Endodermal cell (in vitro differentiated cells): ENCODE data around the gene ZNF423. TPM values are rescaled to one million over a fixed set of nuclear protein-coding genes. Genes with fewer than 3 reads are reported as not detected.

Source experiments
- DNase-seq: peaks from one replicate; pipeline ENCODE4 v3.0.0-alpha.2; 2017
- H3K27ac ChIP-seq: 2 replicates; pipeline ENCODE4 v1.5.1; 2013; ENCODE audit warnings: mild to moderate bottlenecking, low read depth, low read length, moderate library complexity
- H3K27me3 ChIP-seq: 2 replicates; pipeline ENCODE4 v1.6.1; 2013; ENCODE audit warnings: mild to moderate bottlenecking, low read length, moderate library complexity; ENCODE audit not compliant: insufficient read depth, control insufficient read depth, poor library complexity, severe bottlenecking
- H3K36me3 ChIP-seq: 2 replicates; pipeline ENCODE4 v1.7.0; 2013; ENCODE audit warnings: mild to moderate bottlenecking, low read length, moderate library complexity; ENCODE audit not compliant: control insufficient read depth, insufficient read depth
- H3K4me1 ChIP-seq: one replicate; pipeline ENCODE4 v1.7.0; 2013; ENCODE audit warnings: low read length; ENCODE audit not compliant: control insufficient read depth, insufficient read depth
- H3K4me3 ChIP-seq: 2 replicates; pipeline ENCODE4 v1.5.1; 2013; ENCODE audit warnings: mild to moderate bottlenecking, low read length, moderate library complexity
- H3K9ac ChIP-seq: 2 replicates; pipeline ENCODE4 v1.6.1; 2013; ENCODE audit warnings: mild to moderate bottlenecking, low read length, moderate library complexity; ENCODE audit not compliant: poor library complexity, severe bottlenecking; ENCODE audit errors: extremely low read depth
- H3K9me3 ChIP-seq: 2 replicates; pipeline ENCODE4 v1.6.1; 2013; ENCODE audit warnings: mild to moderate bottlenecking, low read length, moderate library complexity; ENCODE audit not compliant: control insufficient read depth
- H3K27ac Mint-ChIP-seq: 2 replicates; pipeline ENCODE4 v1.8.0; 2020; ENCODE audit warnings: mixed read lengths
- H3K27me3 Mint-ChIP-seq: 2 replicates; pipeline ENCODE4 v1.8.0; 2021; ENCODE audit warnings: mild to moderate bottlenecking, mixed read lengths; ENCODE audit not compliant: insufficient read depth
- H3K36me3 Mint-ChIP-seq: 2 replicates; pipeline ENCODE4 v1.8.0; 2020; ENCODE audit warnings: low read depth, mixed read lengths
- H3K4me1 Mint-ChIP-seq: 2 replicates; pipeline ENCODE4 v1.8.0; 2020; ENCODE audit warnings: mixed read lengths
- H3K4me3 Mint-ChIP-seq: 2 replicates; pipeline ENCODE4 v1.8.0; 2020; ENCODE audit warnings: mild to moderate bottlenecking, moderate library complexity, mixed read lengths
- H3K9me3 Mint-ChIP-seq: 2 replicates; pipeline ENCODE4 v1.8.0; 2020; ENCODE audit warnings: mild to moderate bottlenecking, mixed read lengths
- WGBS, 2 experiments: methylation state at CpG; one replicate each; pipeline versions ENCODE4 v1.1.5 to v1.1.7; 2013; ENCODE audit warnings: missing lambda C conversion rate in 2 of 2, mixed read lengths in 1 of 2; ENCODE audit not compliant: insufficient coverage in 1 of 2, insufficient read length in 1 of 2; 5-methylcytosine and 5-hydroxymethylcytosine counted together
- total RNA-seq, 2 donors: library from RNA; stranded (reverse); fragmentation: NEBNext Ultra II Directional in 1 of 2; extraction: Animal tissue kit (Norgen Biotek cat#: 25700) in 1 of 2; gene quantifications; 2 replicates in 1 of 2; 3 replicates in 1 of 2; pipeline ENCODE4 v1.2.1, GENCODE V29; 2021
- TF ChIP-seq, protein P1 (sequence below): fragments of 200-600 bp; sonication (generic); conservative IDR thresholded peaks from 2 replicates; pipeline ENCODE4 v1.5.0; 2021; ENCODE audit warnings: antibody characterized with exemption, mild to moderate bottlenecking

Gene ZNF423
- total RNA-seq, 2 donors from 2014 or later, result 30.3 to 41.9 TPM

DNA sequence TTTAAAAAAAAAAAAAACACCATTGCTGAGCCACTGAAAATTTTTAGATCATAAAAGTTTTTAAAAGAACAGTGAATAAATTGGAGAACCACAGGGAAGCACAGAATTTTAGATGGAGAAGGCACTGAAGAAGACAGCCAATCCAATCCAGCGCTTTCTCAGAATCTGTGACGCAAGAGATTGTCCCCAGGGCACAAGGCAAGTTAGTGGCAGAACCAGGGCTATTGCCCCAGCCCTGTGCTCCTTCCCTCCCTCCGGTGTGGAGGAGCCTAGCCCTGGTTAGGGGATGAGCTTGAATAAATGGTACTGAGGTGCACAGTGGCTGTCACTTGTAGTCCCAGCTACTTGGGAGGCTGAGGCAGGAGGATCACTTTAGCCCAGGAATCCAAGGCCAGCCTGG lies 108.3 kb downstream of the ZNF423 start:
- Mint-ChIP-seq H3K4me1 (peaks cover 13% of the 10 kb centered on the region), H3K27me3 (no peaks in the 10 kb centered on the region), H3K4me3 (no peak overlapping the region), H3K36me3 (no peaks in the 10 kb centered on the region), H3K27ac (no peak overlapping the region), H3K9me3 (no peaks in the 10 kb centered on the region)
- TF ChIP-seq, protein P1, sequence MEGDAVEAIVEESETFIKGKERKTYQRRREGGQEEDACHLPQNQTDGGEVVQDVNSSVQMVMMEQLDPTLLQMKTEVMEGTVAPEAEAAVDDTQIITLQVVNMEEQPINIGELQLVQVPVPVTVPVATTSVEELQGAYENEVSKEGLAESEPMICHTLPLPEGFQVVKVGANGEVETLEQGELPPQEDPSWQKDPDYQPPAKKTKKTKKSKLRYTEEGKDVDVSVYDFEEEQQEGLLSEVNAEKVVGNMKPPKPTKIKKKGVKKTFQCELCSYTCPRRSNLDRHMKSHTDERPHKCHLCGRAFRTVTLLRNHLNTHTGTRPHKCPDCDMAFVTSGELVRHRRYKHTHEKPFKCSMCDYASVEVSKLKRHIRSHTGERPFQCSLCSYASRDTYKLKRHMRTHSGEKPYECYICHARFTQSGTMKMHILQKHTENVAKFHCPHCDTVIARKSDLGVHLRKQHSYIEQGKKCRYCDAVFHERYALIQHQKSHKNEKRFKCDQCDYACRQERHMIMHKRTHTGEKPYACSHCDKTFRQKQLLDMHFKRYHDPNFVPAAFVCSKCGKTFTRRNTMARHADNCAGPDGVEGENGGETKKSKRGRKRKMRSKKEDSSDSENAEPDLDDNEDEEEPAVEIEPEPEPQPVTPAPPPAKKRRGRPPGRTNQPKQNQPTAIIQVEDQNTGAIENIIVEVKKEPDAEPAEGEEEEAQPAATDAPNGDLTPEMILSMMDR, result no peak
- no peaks in the 10 kb centered on the region for H3K36me3 ChIP-seq
- H3K4me1 ChIP-seq, result peaks cover 5% of the 10 kb centered on the region
- no peaks in the 10 kb centered on the region for H3K9me3 ChIP-seq
- DNase-seq, result no peak
- no peaks in the 10 kb centered on the region for H3K27me3 ChIP-seq
- WGBS, 2 experiments, result 95 to 100% methylated on average over 2 to 3 of the region's 3 CpGs
- no peak overlapping the region for H3K9ac ChIP-seq
- no peak overlapping the region for H3K27ac ChIP-seq
- no peak overlapping the region for H3K4me3 ChIP-seq

DNA sequence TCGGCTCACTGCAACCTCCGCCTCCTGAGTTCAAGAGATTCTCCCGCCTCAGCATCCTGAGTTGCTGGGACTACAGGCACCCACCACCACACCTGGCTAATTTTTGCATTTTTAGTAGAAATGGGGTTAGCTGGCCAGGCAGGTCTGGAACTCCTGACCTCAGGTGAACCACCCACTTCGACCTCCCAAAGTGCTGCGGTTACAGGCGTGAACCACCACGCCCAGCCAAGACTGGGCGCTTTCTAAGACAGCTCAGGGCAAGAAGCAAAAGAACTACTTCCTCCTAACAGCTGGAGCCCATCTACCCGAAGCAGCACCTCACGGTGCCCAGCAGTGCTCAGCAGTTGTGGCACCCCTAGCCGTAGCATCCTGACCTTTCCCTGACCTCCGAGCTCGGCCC lies 109.4 kb downstream of the ZNF423 start:
- peaks cover 5% of the 10 kb centered on the region for H3K4me1 ChIP-seq
- Mint-ChIP-seq H3K36me3 (no peaks in the 10 kb centered on the region), H3K4me3 (no peak overlapping the region), H3K4me1 (peaks cover 13% of the 10 kb centered on the region), H3K27me3 (no peaks in the 10 kb centered on the region), H3K27ac (no peak overlapping the region), H3K9me3 (no peaks in the 10 kb centered on the region)
- WGBS, 2 experiments, result 94 to 96% methylated on average over 12 to 13 of the region's 13 CpGs
- H3K9ac ChIP-seq, result no peak overlapping the region
- H3K36me3 ChIP-seq, result no peaks in the 10 kb centered on the region
- no peak overlapping the region for H3K27ac ChIP-seq
- H3K9me3 ChIP-seq, result no peaks in the 10 kb centered on the region
- TF ChIP-seq, protein P1, result no peak
- no peak for DNase-seq
- H3K27me3 ChIP-seq, result no peaks in the 10 kb centered on the region
- H3K4me3 ChIP-seq, result no peak overlapping the region

DNA sequence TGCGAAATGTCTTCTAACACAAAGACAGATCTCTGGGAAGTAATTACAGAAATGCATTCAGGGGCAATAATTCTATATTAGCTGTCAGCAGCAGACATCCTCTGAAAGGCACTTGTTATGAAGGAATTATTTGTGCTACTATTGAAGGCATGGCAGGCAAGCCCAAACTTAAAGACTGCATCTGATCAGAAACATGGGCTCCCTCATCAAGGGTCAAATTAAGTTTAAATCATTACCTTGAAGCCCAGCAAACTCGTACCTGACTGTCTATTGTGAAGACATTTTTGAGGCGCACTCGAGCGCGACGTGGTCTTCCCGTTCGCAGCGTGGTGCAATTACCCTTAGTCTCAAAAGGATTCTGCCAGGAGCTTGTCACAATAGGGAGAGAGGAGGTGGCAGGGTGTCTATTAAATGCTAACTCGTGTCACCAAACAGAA lies 110.6 kb downstream of the ZNF423 start:
- no peaks in the 10 kb centered on the region for H3K27me3 Mint-ChIP-seq
- no peaks in the 10 kb centered on the region for H3K9me3 Mint-ChIP-seq
- Histone ChIP-seq H3K9me3 (no peaks in the 10 kb centered on the region), H3K36me3 (no peaks in the 10 kb centered on the region), H3K9ac (no peak overlapping the region), H3K4me3 (no peak overlapping the region), H3K4me1 (peaks cover 5% of the 10 kb centered on the region), H3K27me3 (no peaks in the 10 kb centered on the region), H3K27ac (no peak overlapping the region)
- WGBS, 2 experiments, result 92 to 93% methylated on average over 11 of the region's 11 CpGs
- no peak overlapping the region for H3K27ac Mint-ChIP-seq
- TF ChIP-seq, protein P1, result no peak
- peaks cover 9% of the 10 kb centered on the region for H3K4me1 Mint-ChIP-seq
- no peaks in the 10 kb centered on the region for H3K36me3 Mint-ChIP-seq
- no peak overlapping the region for H3K4me3 Mint-ChIP-seq
- no peak for DNase-seq
